K562 (cell line): ENCODE results near the gene CCNL1. TPM values are rescaled to one million over a fixed set of nuclear protein-coding genes. Genes with fewer than 3 reads are reported as not detected.

ENCODE experiments used
- ATAC-seq: fragments of 200-7000 bp; cut with Tn5 transposase; 3 replicates; pipeline ENCODE4 v1.9.1; 2020; ENCODE audit warnings: moderate library complexity
- BruUV-seq: library from RNA; stranded (reverse); fragments of 400-500 nt; replicated peaks from 2 replicates; lab custom pipeline; 2021; lab: Mats Ljungman, UMichigan
- CTCF ChIA-PET: fragments of 300-600 bp; formaldehyde crosslinking; extraction: SDS; loops from one replicate; lab custom pipeline; 2021; ENCODE audit warnings: low intra/inter-chr PET ratio; lab: Yijun Ruan, JAX
- POLR2A ChIA-PET: fragments of 300-600, 350-650 bp; sonication (Branson Sonifier 250); formaldehyde crosslinking; extraction: SDS; loops from one replicate; lab custom pipeline; 2021; ENCODE audit warnings: antibody characterized with exemption, inconsistent platforms; lab: Yijun Ruan, JAX
- DNase-seq, 4 experiments: peaks; one replicate each; pipeline versions ENCODE4 v3.0.0 to v3.0.0-alpha.2; 2011 to 2018; ENCODE audit warnings: low spot score in 3 of 4, mixed read lengths in 3 of 4; ENCODE audit errors: extremely low read depth in 1 of 4
- FAIRE-seq: peaks from 2 replicates; lab custom pipeline; 2011; peaks lifted over from hg19 to GRCh38; lab: Jason Lieb, UNC
- H2AFZ ChIP-seq: 2 replicates; pipeline ENCODE4 v1.6.0; 2011; ENCODE audit warnings: low read depth, low read length, control low read depth, inconsistent platforms
- H3K27ac ChIP-seq: fragments of 200-600 bp; 3 replicates; pipeline ENCODE4 v1.8.0; 2011; ENCODE audit warnings: low read depth, mild to moderate bottlenecking, control low read depth, inconsistent platforms, low read length, moderate library complexity, mixed read lengths; ENCODE audit errors: extremely low read depth
- H3K27me3 ChIP-seq, 2 experiments: fragments of 300-600 bp in 1 of 2; 2 replicates in 1 of 2; 3 replicates in 1 of 2; pipeline versions ENCODE4 v1.6.0 to v1.8.0; 2011; ENCODE audit warnings: inconsistent platforms in 2 of 2, low read length in 2 of 2, mild to moderate bottlenecking in 1 of 2, mixed read lengths in 1 of 2, moderate library complexity in 1 of 2; ENCODE audit not compliant: control insufficient read depth in 2 of 2, insufficient read depth in 2 of 2
- H3K36me3 ChIP-seq: fragments of 300-600 bp; 3 replicates; pipeline ENCODE4 v1.8.0; 2011; ENCODE audit warnings: mild to moderate bottlenecking, low read length, inconsistent platforms; ENCODE audit not compliant: control insufficient read depth, insufficient read depth
- H3K4me1 ChIP-seq, 2 experiments: fragments of 200-600 bp in 1 of 2; replicated peaks in 1 of 2; 2 replicates in 1 of 2; 3 replicates in 1 of 2; pipeline versions ENCODE4 v1.5.1 to v1.8.0; 2011; ENCODE audit warnings: inconsistent platforms in 2 of 2, low read length in 2 of 2, mild to moderate bottlenecking in 1 of 2, mixed read lengths in 1 of 2, moderate library complexity in 1 of 2; ENCODE audit not compliant: control insufficient read depth in 2 of 2, insufficient read depth in 2 of 2
- H3K4me2 ChIP-seq: 2 replicates; pipeline ENCODE4 v1.6.1; 2011; ENCODE audit warnings: low read length, control low read depth, inconsistent platforms, mixed read lengths; ENCODE audit not compliant: insufficient read depth
- H3K4me3 ChIP-seq: fragments of 200-600 bp; sonication (generic), shearing (Covaris generic); 2 replicates; pipeline ENCODE4 v1.5.1; 2016; ENCODE audit warnings: control low read depth, inconsistent platforms
- H3K79me2 ChIP-seq: fragments of 200-600 bp; 3 replicates; pipeline ENCODE4 v1.8.0; 2011; ENCODE audit warnings: low read length, inconsistent platforms; ENCODE audit not compliant: control insufficient read depth, insufficient read depth
- H3K9ac ChIP-seq, 2 experiments: 2 replicates each; pipeline versions ENCODE4 v1.6.0 to v1.6.1; 2011; ENCODE audit warnings: low read depth in 2 of 2, low read length in 2 of 2, control low read depth in 1 of 2, inconsistent platforms in 1 of 2, mild to moderate bottlenecking in 1 of 2, mixed read lengths in 1 of 2; ENCODE audit not compliant: insufficient read depth in 1 of 2
- H3K9me1 ChIP-seq: one replicate; pipeline ENCODE4 v1.6.0; 2011; ENCODE audit warnings: inconsistent platforms, mild to moderate bottlenecking, low read length, moderate library complexity; ENCODE audit not compliant: control insufficient read depth, insufficient read depth
- H3K9me3 ChIP-seq: replicated peaks from 2 replicates; pipeline ENCODE4 v1.5.1; 2011; ENCODE audit warnings: low read depth, low read length, inconsistent platforms; ENCODE audit not compliant: control insufficient read depth, insufficient read depth
- H4K20me1 ChIP-seq: replicated peaks from 2 replicates; pipeline ENCODE4 v1.6.1; 2011; ENCODE audit warnings: low read length, inconsistent platforms, mixed read lengths; ENCODE audit not compliant: control insufficient read depth, insufficient read depth
- CUX1 ChIP-seq: fragments of 200-800 bp; sonication (Bioruptor generic); IDR thresholded peaks from 2 replicates; pipeline ENCODE4 v1.6.1; 2016; ENCODE audit warnings: missing genetic modification characterization, missing compliant biosample characterization
- HNRNPUL1 ChIP-seq: fragments of 200-400 bp; formaldehyde crosslinking; IDR thresholded peaks from 2 replicates; pipeline ENCODE4 v1.6.1; 2017; ENCODE audit warnings: low read length
- OTX1 ChIP-seq: fragments of 450-650 bp; formaldehyde crosslinking; IDR thresholded peaks from 2 replicates; pipeline ENCODE4 v1.4.0; 2022; ENCODE audit warnings: mild to moderate bottlenecking
- whole genome bisulfite sequencing: fragments of 100-300 bp; shearing (Covaris generic); methylation state at CpG from one replicate; pipeline ENCODE4 v1.1.6; 2016; ENCODE audit warnings: low coverage, mixed read lengths; ENCODE audit not compliant: insufficient coverage; ENCODE audit errors: missing lambda C conversion rate; 5-methylcytosine and 5-hydroxymethylcytosine counted together
- in situ Hi-C: fragments of 300-500 bp; cut with MboI; formaldehyde crosslinking; loops from 4 replicates; pipeline ENCODE4 v1.15.0; 2018; ENCODE audit warnings: inconsistent platforms, mixed read lengths
- intact Hi-C: fragments of 100-400 bp; cut with micrococcal nuclease; formaldehyde crosslinking; loops from 2 replicates; pipeline ENCODE4 v1.14.2; 2022
- polyA plus RNA-seq, 8 experiments: library from polyadenylated mRNA; depleted of rRNA in 4 of 8; stranded (reverse) in 5 of 8; unstranded in 3 of 8; fragments of >200 nt; fragmentation: Nextera tagmentation in 2 of 8; fragmentation: Illumina TruSeq in 1 of 8; extraction: Ambion mirVana in 2 of 8; extraction: Trizol in 1 of 8; gene quantifications; 2 replicates each; pipeline versions ENCODE4 v1.2.1 to v1.2.3, GENCODE V29; 2011 to 2014; ENCODE audit warnings: inconsistent platforms in 1 of 8, missing spikeins in 1 of 8
- total RNA-seq, 7 experiments: library from RNA; depleted of rRNA in 6 of 7; stranded (reverse); fragments of >200 nt in 6 of 7; fragmentation: Illumina TruSeq in 2 of 7; extraction: Trizol in 2 of 7; gene quantifications; 2 replicates each; pipeline versions ENCODE4 v1.2.1 to v1.2.3, GENCODE V29; 2011 to 2021; ENCODE audit warnings: low replicate concordance in 1 of 7

The CCNL1 gene
- total and polyA plus RNA-seq, 9 of the 15 experiments (the other 6 are each of a cell fraction or from before 2014, with no cell fraction given) = 16.1 to 186 (median 132) TPM

- H3K27me3 ChIP-seq = no peaks in the 10 kb centered on the region
- POLR2A ChIA-PET = interaction anchor here (1.4 kb wide), 1 partner anchor 16 kb away, joined by 4 read pairs; no protein-coding TSS in a partner anchor
- no peaks in the 10 kb centered on the region for H3K79me2 ChIP-seq
- no peak overlapping the region for H2AFZ ChIP-seq
- H3K9me3 ChIP-seq = no peaks in the 10 kb centered on the region
- in situ Hi-C loops (loop anchor here (5.0 to 25.0 kb wide), 4 partner anchors 313 to 993 kb away; partner anchors contain the start of gene LEKR1), intact Hi-C loops (loop anchor here (5.0 to 10.0 kb wide), 6 partner anchors 97 to 1143 kb away; no protein-coding TSS in a partner anchor)
- TF ChIP-seq OTX1 (CRISPR knock-in tag) (no peak), CUX1 (CRISPR knock-in tag) (peak; percentile 91; the same call in 1 of the 2 replicates), HNRNPUL1 (no peak)
- no peaks in the 10 kb centered on the region for H4K20me1 ChIP-seq
- no peak overlapping the region for H3K9ac ChIP-seq
- H3K36me3 ChIP-seq = peaks cover 17% of the 10 kb centered on the region; the same call in 2 of the 3 replicates
- ATAC-seq = no peak
- no peak overlapping the region for H3K27ac ChIP-seq
- no peak overlapping the region for H3K4me3 ChIP-seq
- DNase-seq = no peak
- FAIRE-seq = no peak
- WGBS = 37% methylated on average over 8 of the region's 8 CpGs
- H3K9me1 ChIP-seq = no peaks in the 10 kb centered on the region
- CTCF ChIA-PET = interaction anchor here (0.7 kb wide), 1 partner anchor 301 kb away, joined by 4 read pairs; no protein-coding TSS in a partner anchor
- H3K4me2 ChIP-seq = no peak overlapping the region
- BruUV-seq = no TSS peak
- H3K4me1 ChIP-seq = peaks cover 5 to 6% of the 10 kb centered on the region in 2 experiments; a peak in 3 of 5 replicates
Observed at GRCh38 chr3:157139938-157140534, 19.9 kb downstream of the CCNL1 start.
